ENCODE results near the gene HOXA2. TPM values are rescaled to one million over a fixed set of nuclear protein-coding genes. Genes with fewer than 3 reads are reported as not detected.
A peak's percentile ranks its signal among the peaks of the same experiment; 100 is the strongest.

HOXA2 gene
- total and polyA plus RNA-seq, 2 of the 8 experiments (the other 6 are each of a cell fraction or from before 2014, with no cell fraction given), result not detected

GRCh38 chr7:27095897-27096767 lies 6.4 kb downstream of the HOXA2 start, which contains the start of gene HOXA1:
HOXA1 (minus strand) TSS chr7:27096000; CDS start chr7:27095912, 88 bp downstream.
- H3K79me1 ChIP-seq (ENCODE audit: low read depth, low read length), result no peaks in the 10 kb centered on the region
- H3K79me2 ChIP-seq (ENCODE audit: control insufficient read depth in 1 of 2, insufficient read depth in 2 of 2, low read length in 2 of 2), result no peaks in the 10 kb centered on the region
- no peak within 1 kb of the TSS for H2BK120ac ChIP-seq (replicated peaks; ENCODE audit: low read depth, low read length)
- H3K4ac ChIP-seq (replicated peaks; ENCODE audit: insufficient read length, low read depth, low read length), result no peak within 1 kb of the TSS
- DNase-seq (ENCODE audit: low read depth in 1 of 2, low spot score in 2 of 2) (peak in 1 of 2 experiments; percentile 79), FAIRE-seq (no peak)
- no peak within 1 kb of the TSS for H3K9ac ChIP-seq (replicated peaks in 1 of 4; ENCODE audit: extremely low read depth in 1 of 4, low read depth in 3 of 4, low read length in 3 of 4)
- no peak within 1 kb of the TSS; the same call in 1 of the 2 replicates for H3K18ac ChIP-seq (ENCODE audit: extremely low read depth, low read length)
- no peaks in the 10 kb centered on the region for H3K36me3 ChIP-seq (ENCODE audit: control insufficient read depth in 2 of 4, insufficient read depth in 4 of 4, low read length in 3 of 4)
- no peak within 1 kb of the TSS for H2AFZ ChIP-seq (ENCODE audit: low read length)
- H4K5ac ChIP-seq (ENCODE audit: insufficient read length, low read depth, low read length), result no peak within 1 kb of the TSS
- 0 out of 2 replicates have a peak within 1 kb of the TSS, but pooled peaks have one; percentile 15 for H2AK5ac ChIP-seq (ENCODE audit: low read depth, low read length)
- H2BK20ac ChIP-seq (ENCODE audit: low read length), result no peak within 1 kb of the TSS
- peaks cover under 1 to 26% (median 16%) of the 10 kb centered on the region in 4 experiments for H3K4me1 ChIP-seq (replicated peaks in 1 of 4; ENCODE audit: control insufficient read depth in 3 of 4, insufficient read depth in 4 of 4, low read length in 3 of 4)
- ChIA-PET CTCF (ENCODE audit: partially characterized antibody) (interaction anchor here (0.7 to 12.1 kb wide), 13 partner anchors 9 to 239 kb away, joined by 3 to 123 read pairs (median 4); partner anchors contain the start of genes HOXA3, HOXA5 and HOXA6), POLR2A (ENCODE audit: partially characterized antibody) (interaction anchor here (0.7 to 1.3 kb wide), 4 partner anchors 9 to 28 kb away, joined by 3 to 6 read pairs (median 3); no protein-coding TSS in a partner anchor)
- peak within 1 kb of the TSS; percentile 70 to 78 for H3K4me2 ChIP-seq (ENCODE audit: insufficient read depth in 1 of 2, low read depth in 2 of 2, low read length in 2 of 2)
- H2BK15ac ChIP-seq (ENCODE audit: low read length), result no peak within 1 kb of the TSS; the same call in 1 of the 2 replicates
- peaks cover 86 to 100% (median 95%) of the 10 kb centered on the region in 4 experiments for H3K27me3 ChIP-seq (replicated peaks in 1 of 4; ENCODE audit: control insufficient read depth in 3 of 4, extremely low read depth in 1 of 4, insufficient read depth in 3 of 4, low read length in 3 of 4)
- H3K23me2 ChIP-seq (ENCODE audit: low read depth, low read length), result peaks cover 5% of the 10 kb centered on the region; the same call in 1 of the 2 replicates
- 1% methylated on average over 25 of the region's 68 CpGs; no CpG with 5 or more reads in 1 of the 2 experiments for WGBS, 2 experiments (ENCODE audit: extremely low coverage in 1 of 2, insufficient coverage in 1 of 2, insufficient read length in 1 of 2, insufficient replicate concordance in 2 of 2, low coverage in 1 of 2, low lambda C conversion rate in 2 of 2, missing lambda C conversion rate in 1 of 2)
- H4K20me1 ChIP-seq (replicated peaks in 1 of 2; ENCODE audit: control insufficient read depth in 1 of 2, insufficient read depth in 2 of 2, low read length in 2 of 2), result peaks cover 18 to 30% of the 10 kb centered on the region in 2 experiments
- no peak within 1 kb of the TSS for H3K14ac ChIP-seq (ENCODE audit: insufficient read length)
- H4K91ac ChIP-seq (replicated peaks; ENCODE audit: insufficient read length, low read length), result no peak within 1 kb of the TSS
- peak within 1 kb of the TSS; percentile 29; the same call in 1 of the 2 replicates for H2BK12ac ChIP-seq (ENCODE audit: low read depth, low read length)
- no peaks in the 10 kb centered on the region for H3K9me3 ChIP-seq (ENCODE audit: insufficient read depth in 2 of 2, low read depth in 1 of 2, low read length in 1 of 2)
- no peak within 1 kb of the TSS; the same call in 1 of the 2 replicates for H4K8ac ChIP-seq (ENCODE audit: extremely low read depth, insufficient read depth, low read length)
- H3K23ac ChIP-seq (ENCODE audit: insufficient read length), result no peak within 1 kb of the TSS
- H3K4me3 ChIP-seq (ENCODE audit: extremely low read depth in 1 of 4, insufficient read depth in 2 of 4, low read depth in 3 of 4, low read length in 4 of 4), result peak within 1 kb of the TSS; percentile 22 to 63 (median 30); a peak in 7 of 8 replicates
- H3K27ac ChIP-seq (ENCODE audit: low read depth, low read length), result no peak within 1 kb of the TSS
- H3K56ac ChIP-seq (replicated peaks; ENCODE audit: insufficient read length, low read depth, low read length), result no peak within 1 kb of the TSS
- H2BK5ac ChIP-seq (ENCODE audit: low read depth, low read length), result no peak within 1 kb of the TSS
- TF ChIP-seq MAFK (IDR thresholded peaks at IDR 0.05; ENCODE audit: low read depth, low read length) (no peak), SIN3A (conservative IDR thresholded peaks at IDR 0.05 in 1 of 2, IDR thresholded peaks at IDR 0.05 in 1 of 2; ENCODE audit: low read depth in 1 of 2, low read length in 2 of 2) (0 out of 4 replicates have a peak, but pooled peaks of 1 of the 2 experiments have one; percentile 7), EGR1 (IDR thresholded peaks at IDR 0.05; ENCODE audit: borderline replicate concordance, low read depth, low read length) (no peak)
